HL-60 (cell line): ENCODE measurements around the gene CCDC85A.
"Not testable (repeated sequence)": the region's sequence is repeated elsewhere in the genome, so short reads cannot be mapped to it uniquely, and the experiment has no call there.

Experiments
- DNase-seq, 2 experiments: peaks; one replicate each; pipeline ENCODE4 v3.0.0-alpha.2; 2010 to 2020; ENCODE audit warnings: low read depth in 1 of 2, low spot score in 1 of 2
- H3K27ac ChIP-seq: fragments of 250-450 bp; sonication (Bioruptor Pico); replicated peaks from 2 replicates; pipeline ENCODE4 v1.5.1; 2020; ENCODE audit warnings: mild to moderate bottlenecking, moderate library complexity
- H3K27me3 ChIP-seq: fragments of 250-450 bp; sonication (Bioruptor Pico); 2 replicates; pipeline ENCODE4 v1.5.1; 2021; ENCODE audit warnings: mild to moderate bottlenecking, moderate library complexity; ENCODE audit not compliant: insufficient read depth, poor library complexity, severe bottlenecking
- H3K4me3 ChIP-seq: replicated peaks from 2 replicates; pipeline ENCODE4 v1.5.1; 2011; ENCODE audit warnings: mild to moderate bottlenecking, control low read depth, low read length; ENCODE audit not compliant: insufficient read depth
- CTCF ChIP-seq: IDR thresholded peaks from one replicate; pipeline ENCODE4 v1.5.1; 2011; ENCODE audit warnings: low read length, control low read depth, inconsistent platforms; ENCODE audit not compliant: insufficient read depth
- GABPA ChIP-seq: IDR thresholded peaks from 2 replicates; pipeline ENCODE4 v1.6.1; 2012; ENCODE audit warnings: low read depth
- POLR2AphosphoS5 ChIP-seq: IDR thresholded peaks from 2 replicates; pipeline ENCODE4 v1.6.1; 2012; ENCODE audit warnings: low read depth
- REST ChIP-seq: IDR thresholded peaks from 2 replicates; pipeline ENCODE4 v1.6.1; 2012; ENCODE audit warnings: low read depth; ENCODE audit not compliant: insufficient replicate concordance
- SPI1 ChIP-seq: IDR thresholded peaks from 2 replicates; pipeline ENCODE4 v1.6.1; 2012; ENCODE audit warnings: low read depth, mild to moderate bottlenecking, borderline replicate concordance

Gene CCDC85A

GRCh38 chr2:56148825-56149224 lies 35.0 kb upstream of the CCDC85A start:
- DNase-seq, result no peak
- H3K27ac ChIP-seq, result no peak overlapping the region
- H3K4me3 ChIP-seq, result no peak overlapping the region
- TF ChIP-seq POLR2AphosphoS5, result no peak
- no peak for TF ChIP-seq GABPA
- no peak for TF ChIP-seq SPI1
- TF ChIP-seq CTCF, result no peak
- TF ChIP-seq REST, result no peak
- no peaks in the 10 kb centered on the region for H3K27me3 ChIP-seq

GRCh38 chr2:56151841-56152240 lies 31.9 kb upstream of the CCDC85A start:
- Histone ChIP-seq H3K4me3 (no peak overlapping the region), H3K27me3 (no peaks in the 10 kb centered on the region)
- TF ChIP-seq GABPA (no peak), REST (no peak), SPI1 (no peak), POLR2AphosphoS5 (no peak), CTCF (no peak)

GRCh38 chr2:56155188-56155587 lies 28.6 kb upstream of the CCDC85A start:
- no peak overlapping the region for H3K4me3 ChIP-seq
- H3K27ac ChIP-seq, result no peak overlapping the region
- no peak for DNase-seq
- TF ChIP-seq SPI1 (no peak), GABPA (no peak), REST (no peak), POLR2AphosphoS5 (no peak), CTCF (no peak)
- H3K27me3 ChIP-seq, result no peaks in the 10 kb centered on the region

More at GRCh38 chr2:56151841-56152240, 31.9 kb upstream of the CCDC85A start:
- DNase-seq, result no peak
- no peak overlapping the region for H3K27ac ChIP-seq

- H3K27me3 ChIP-seq, DNase-seq, H3K4me3 ChIP-seq, H3K27ac ChIP-seq: not testable (repeated sequence)
Measured at GRCh38 chr2:56159875-56160274, 23.9 kb upstream of the CCDC85A start.
